NCI-H524 (cell line): ENCODE results near the gene TSSK6.

Experiments
- DNase-seq, 2 experiments: peaks; one replicate each; lab custom pipeline; 2025; lab: John Stamatoyannopoulos, UW

TSSK6 gene

DNA sequence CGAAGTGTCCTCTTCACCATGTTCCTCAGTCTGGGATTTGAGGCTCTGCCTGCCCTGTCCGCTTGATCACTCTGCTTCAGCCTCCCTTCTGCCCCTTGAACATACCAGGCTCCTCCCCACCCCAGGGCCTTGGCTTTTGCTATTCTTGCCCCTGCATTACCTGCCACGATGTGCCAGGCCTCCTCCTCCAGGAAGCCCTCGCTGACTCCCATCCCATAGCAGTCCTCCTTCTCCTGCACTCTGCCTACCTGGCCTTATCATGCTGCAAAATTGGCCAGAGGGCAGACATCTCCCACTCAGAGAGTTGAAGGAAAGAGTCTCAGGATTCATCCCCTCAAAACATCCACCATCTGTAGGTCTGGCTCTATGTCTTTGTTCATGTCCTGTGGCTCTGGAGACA is 15.5 kb upstream of the TSSK6 start:
- no peak for DNase-seq

DNA sequence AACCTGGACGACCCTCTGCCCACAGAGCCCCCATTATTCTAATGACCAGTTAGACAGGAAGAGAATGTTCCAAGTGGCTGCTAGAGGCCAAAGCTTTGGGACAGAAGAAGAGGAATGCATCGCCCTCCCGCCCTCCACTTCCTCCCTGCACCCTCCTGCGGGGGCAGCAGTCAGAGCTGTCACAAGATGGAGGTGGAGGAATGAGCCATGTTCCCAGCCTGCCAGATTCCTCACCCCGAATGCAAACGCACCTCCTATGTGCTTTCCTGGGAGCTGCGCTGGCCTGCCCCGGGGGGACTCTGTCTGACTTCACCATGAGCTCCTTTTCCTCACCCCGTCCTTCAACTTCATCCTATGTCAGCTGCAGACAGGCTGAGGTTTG is 15.1 kb upstream of the TSSK6 start:
- no peak for DNase-seq

DNA sequence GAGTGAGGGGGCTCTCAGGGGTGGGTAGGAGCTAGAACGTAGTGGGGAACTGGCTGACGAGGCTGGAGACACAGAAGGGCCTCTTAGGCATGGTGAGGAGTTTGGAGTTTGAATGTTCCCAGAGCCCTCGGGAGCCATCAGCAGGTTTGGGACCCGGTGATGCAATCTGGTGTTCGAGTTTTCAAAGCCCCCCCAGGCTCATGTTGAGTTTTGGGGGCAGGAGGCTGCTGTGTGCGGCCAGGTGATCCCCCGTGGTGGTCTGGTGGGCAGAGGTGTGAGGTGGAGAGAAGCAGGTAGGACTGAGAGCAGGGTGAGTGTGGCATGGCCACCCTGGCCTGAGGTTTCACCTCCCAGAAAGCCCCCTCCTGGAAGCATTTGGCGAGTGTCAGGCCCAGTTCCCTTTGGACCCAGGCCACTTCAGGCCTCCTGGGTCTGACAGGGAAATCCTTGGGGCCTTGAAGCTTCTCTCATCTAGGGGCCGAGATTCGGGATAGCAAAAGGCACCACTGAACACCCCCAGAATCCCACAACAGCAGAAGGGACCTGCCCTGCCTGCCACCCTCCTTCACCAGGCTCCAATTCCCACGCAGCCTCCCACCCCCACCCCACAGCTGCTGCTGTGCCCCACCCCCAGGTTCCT is 14.6 kb upstream of the TSSK6 start:
- DNase-seq = no peak

GRCh38 chr19:19528721-19529490 is 13.6 kb upstream of the TSSK6 start, which contains the start of gene YJEFN3:
YJEFN3 (plus strand) TSS chr19:19528911; CDS start chr19:19528933, 22 bp downstream.
- DNase-seq = no peak

DNA sequence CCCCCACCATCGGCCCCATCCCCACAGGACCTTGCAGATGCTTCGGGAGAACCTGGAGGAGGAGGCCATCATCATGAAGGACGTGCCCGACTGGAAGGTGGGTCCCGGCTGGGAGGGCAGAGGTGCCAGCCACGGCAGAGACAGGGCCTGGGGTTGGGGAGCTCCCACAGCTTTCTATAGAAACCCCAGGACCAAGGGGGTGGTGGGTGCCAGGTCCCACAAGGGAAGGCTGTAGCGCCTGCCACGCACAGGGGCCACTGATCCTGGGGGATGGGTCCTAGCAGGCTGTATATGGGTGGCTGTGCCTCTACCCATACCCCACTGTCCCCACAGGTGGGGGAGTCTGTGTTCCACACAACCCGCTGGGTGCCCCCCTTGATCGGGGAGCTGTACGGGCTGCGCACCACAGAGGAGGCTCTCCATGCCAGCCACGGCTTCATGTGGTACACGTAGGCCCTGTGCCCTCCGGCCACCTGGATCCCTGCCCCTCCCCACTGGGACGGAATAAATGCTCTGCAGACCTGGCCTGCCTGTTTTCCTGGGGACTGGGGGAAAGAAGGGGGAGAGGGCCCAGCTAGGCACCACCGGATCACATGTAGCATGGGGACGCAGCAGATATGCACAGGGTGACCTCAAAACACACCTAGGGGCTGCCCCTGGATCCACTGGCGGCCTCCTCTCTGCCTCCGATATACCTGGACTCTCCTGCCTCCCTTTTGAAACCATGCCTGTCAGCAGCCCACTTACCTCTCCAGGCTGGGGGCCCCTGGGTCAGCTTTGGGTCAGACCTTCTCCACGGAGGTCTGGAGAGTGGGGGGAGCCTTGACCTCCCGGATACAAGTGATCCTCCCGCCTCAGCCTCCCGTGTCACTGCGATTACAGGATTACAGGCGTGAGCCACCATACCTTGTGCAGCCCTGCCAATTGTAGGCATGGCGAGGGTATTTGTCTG is 12.6 kb upstream of the TSSK6 start:
- DNase-seq = no peak

DNA sequence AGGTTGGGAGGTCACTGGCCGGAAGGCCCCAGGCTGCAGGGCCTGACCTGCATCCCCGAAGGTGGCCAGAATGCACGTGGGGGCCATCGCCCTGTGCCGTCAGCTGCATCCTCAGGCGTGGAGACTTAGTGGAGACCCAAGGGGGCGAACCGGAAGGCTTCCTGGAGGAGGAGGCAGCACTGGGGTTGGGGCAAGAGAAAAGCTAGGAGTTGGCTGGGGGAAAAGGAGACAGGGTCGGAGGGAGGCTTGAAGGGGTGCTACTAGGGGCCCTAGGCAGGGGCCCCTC is 12.0 kb upstream of the TSSK6 start:
- DNase-seq = no peak

DNA sequence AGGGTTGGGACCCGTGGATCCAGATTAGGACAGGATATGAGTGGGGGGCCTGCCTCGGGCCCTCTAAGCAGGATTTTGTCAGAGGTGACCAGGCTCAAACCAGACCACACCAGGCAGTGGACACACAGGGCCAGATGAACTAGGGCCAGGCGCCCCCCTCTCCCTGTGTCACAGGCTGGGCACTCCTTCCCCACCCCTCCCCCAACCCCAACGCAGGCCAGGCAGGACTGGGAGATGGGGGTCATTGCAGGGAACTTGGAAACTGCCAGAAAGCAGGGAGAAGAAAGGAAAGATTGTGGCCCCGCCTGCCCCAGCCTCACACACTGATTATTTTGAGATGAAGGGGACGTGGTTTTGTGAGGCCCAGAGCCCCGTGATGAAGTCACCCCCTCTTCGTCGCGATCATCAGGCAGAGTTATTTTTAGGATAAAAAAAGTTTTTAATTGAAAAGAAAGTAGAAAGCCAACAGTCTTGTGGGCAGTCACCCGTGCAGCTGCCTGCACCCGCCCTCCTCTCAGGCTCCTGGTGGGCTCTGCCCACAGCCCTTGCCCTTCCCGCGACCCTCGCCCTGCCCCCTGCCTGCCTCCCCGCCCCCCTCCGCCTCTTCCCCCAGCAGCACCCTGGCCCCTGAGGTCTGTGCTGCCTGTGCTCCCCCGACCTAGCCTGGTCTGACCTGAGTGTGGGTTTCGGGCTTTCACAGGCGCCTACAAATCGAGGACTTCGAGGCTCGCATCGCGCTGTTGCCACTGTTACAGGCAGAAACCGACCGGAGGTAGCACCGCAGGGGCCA is 11.4 kb upstream of the TSSK6 start:
- no peak for DNase-seq

DNA sequence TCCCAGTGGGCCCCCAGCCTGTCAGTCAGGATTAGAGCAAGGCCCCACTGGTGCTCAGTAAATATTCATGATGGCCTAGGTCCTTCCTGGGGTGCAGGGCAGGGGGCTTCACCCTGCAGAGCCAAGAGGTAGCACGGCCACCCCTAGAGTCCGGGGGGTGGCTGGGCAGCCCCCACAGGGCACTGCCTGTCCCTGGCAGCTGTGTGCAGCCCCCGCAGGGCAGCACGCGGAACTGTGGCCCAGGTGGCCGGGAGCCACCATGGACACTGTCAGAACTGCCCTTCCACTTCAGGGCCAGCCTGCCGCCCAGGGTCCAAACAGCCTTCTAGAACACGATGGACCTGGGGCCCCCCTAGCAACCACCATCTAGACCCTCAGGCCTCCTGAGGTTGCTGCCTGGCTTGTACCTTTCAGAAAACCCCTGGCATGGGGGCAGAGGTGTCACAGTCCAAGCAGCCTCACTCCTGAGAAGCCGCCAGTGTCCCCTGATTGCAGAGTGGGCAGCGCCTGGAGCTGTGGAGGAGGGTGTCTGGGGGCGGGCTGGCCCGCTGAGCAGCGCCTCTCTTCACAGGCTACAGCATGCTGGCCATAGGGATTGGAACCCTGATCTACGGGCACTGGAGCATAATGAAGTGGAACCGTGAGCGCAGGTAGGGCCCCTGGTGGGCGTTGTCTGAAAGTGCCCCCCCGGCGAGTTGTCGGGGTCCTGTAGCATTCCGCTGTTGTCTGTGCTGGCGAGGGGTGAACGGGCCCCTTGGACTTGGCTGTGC is 10.4 kb upstream of the TSSK6 start:
- DNase-seq = no peak

- DNase-seq = no peak
Observed at GRCh38 chr19:19524053-19524452, 8.7 kb upstream of the TSSK6 start.

- no peak for DNase-seq
Observed at GRCh38 chr19:19523177-19523576, 7.8 kb upstream of the TSSK6 start.

DNA sequence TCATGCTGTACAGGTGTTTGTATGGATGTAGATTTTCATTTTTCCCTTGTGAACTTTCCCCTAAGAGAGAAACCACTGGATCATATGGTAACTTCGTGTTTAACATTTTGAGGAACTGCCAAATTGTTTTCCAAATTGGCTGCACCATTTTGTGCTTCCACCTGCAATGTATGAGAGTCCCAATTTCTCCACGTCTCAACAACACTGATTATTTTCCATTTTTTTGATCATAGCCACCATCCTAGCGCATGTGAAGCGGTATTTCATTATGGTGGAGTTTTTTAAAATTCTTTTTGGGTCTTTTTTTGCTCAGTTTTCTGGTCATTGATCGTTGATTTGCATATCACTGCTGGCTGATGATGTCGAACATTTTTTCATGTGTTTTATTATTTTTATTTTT is 5.6 kb upstream of the TSSK6 start:
- no peak for DNase-seq

GRCh38 chr19:19517235-19517619 is 1.9 kb upstream of the TSSK6 start:
- DNase-seq = no peak

DNA sequence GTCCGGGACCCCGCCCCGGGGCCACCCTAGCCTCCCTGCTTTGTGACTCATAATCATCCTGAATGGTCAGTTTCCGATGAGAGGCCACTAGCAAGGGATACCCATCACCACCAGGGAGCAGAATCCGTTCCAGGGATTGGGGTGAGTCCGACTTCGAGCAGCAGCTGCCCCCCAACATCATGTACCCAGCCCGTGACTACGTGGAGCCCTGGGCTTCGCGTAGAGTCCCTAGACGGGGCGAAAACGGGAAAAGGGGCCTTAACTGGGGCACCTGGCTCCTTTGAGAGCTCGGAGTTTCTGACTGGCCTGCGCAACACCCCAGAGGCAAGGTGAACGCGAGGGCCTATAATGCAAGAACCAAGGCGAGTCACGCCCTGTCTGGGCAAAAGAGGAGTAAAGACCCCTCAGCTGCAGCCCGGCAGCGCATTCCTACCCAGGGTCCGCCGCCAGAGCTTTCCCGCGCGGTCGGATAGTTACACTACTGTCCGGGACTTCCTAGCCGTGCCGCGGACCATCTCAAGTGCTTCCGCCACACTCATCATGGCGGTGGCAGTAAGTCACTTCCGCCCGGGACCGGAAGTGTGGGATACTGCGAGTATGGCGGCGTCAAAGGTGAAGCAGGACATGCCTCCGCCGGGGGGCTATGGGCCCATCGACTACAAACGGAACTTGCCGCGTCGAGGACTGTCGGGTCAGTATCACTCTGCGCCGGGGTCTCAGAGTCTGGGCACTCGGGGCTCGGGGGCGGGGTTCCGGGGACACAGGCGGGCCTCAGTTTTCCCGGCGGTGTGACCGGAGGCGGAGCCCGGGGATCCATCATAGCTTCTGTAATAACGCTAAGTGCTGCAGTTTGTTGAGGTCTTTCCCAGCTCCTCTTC is 533 bp upstream of the TSSK6 start, which contains the start of gene NDUFA13:
Gene NDUFA13, plus strand, starts transcription at position 584 of the 878 bp plus-strand sequence. Its CDS starts 14 bp downstream, at position 598.
- peak; percentile 85 to 95 for DNase-seq

GRCh38 chr19:19514215-19514657 is 1.1 kb downstream of the TSSK6 start:
- DNase-seq = no peak

DNA sequence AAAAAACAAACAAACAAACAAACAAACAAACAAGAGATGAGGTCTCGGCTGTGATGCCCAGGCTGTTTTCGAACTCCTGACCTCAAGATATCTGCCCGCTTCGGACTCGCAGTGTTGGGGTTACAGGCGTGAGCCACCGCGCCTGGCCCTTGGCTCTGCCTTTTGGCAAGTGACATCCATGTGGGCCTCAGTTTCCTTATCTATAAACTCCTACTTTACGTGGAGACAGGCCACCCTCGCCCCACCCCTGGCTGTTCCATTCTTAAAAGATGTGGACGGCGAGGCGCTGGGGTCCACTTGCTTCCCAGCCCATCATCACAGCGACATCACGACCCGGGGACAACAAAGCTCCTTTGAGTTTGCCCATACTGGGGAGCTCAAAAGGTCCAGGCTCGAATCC is 1.7 kb downstream of the TSSK6 start:
- DNase-seq = no peak

DNA sequence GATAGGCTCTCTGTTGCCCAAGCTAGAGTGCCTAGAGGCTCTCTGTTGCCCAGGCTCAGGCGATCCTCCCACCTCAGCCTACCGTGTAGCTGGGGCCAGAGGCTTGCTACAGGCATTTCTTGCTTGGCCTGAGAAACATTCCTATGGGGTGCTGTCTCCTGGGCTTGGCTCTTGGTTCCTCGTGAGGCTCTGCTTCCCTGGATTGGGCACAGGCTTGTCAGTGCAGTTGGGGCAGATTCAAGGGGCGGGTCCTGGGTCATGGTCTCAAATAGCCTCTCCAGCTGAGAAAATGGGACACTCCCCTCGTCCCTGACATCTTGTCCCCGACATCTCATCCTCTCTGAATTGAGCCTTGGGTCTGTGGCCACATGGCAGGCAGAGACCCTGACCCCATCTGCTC is 4.9 kb downstream of the TSSK6 start:
- peak; percentile 59 to 71 for DNase-seq

- no peak for DNase-seq
Observed at GRCh38 chr19:19508217-19508616, 7.1 kb downstream of the TSSK6 start.

DNA sequence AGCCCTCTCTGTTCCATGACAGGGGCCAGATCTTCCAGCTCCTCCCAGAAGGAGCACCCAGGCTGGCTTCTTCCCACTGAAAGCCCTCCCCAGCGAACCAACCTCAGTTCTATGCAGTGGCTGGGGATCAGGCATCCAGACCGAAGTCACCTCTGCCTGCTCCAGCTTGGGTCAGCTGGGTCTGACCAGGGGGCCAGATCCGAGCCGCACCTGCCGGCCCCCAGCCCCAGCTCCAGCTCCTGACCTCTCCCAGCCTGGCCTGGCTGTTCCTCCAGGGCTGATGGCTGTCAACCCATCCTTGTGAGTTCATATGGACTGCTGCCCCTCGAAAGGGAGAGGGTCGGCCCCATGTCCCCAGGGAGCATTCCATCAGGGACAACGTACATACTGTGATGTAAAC is 8.0 kb downstream of the TSSK6 start:
- DNase-seq = no peak

DNA sequence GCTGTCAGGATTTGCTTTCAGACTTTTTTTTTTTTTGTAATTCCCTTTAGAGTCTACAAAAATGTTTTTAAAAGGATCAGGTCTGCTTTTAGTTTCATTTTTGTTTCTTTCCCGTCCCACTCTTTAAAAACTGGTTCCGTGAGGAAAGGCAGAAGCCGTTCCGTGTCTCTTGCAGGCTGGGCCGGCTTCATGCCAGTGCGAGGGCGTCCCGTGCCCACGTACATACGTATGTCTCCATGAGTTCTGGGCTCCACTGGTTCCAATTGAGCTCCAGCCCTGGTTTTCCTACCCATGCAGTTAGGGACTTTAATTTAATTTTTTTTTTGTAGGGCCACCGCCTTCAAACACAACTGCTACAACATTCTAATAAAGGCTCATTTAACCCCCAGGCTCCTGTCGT is 8.8 kb downstream of the TSSK6 start:
- no peak for DNase-seq
